Right hindlimb (tissue), 1 donor: ENCODE measurements around the gene TPST2.

Experiments used
- DNase-seq: peaks from one replicate; pipeline ENCODE4 v3.0.0-alpha.2; 2018

Gene TPST2

DNA sequence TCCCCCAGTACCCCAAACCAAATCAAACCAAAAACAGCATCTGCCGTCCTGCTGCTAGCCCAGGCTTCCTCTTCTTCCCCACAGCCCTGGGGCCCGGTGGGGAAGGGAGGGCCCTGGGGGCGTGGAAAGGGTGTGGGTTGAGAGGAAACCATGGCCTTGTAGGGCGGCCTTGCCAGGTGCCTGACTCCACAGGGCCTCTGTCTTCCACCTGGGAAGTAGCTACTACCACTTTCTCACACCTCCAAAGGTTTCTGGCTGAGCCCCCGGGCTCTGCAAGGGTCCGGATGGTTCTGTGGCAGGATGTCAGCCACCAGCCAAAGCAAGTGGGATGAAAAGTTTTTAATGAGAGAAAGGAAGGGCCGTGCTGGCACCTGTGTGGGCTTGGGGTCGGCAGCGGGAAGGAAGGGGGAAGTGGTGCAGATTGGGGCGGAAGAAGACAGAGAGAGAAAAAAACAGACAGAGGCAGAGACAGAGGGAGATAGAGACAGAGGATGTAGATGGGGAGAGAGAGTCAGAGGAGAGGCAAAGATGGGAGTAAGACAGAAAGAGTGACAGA is 10.5 kb downstream of the TPST2 start:
- DNase-seq = no peak

DNA sequence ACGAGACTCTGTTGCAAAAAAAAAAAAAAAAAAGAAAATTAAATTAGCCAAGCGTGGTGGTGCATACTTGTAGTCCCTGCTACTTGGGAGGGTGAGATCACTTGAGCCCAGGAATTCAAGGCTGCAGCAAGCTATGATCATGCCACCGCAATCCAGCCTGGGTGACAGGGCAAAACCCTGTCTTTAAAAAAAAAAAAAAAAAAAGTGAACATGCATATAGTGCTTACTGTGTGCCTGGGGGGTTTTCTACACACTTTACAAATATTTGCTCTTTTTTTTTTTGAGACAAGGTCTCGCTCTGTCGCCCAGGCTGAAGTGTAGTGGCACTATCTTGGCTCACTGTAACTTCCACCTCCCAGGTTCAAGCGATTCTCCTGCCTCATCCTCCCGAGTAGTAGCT is 12.9 kb downstream of the TPST2 start:
- DNase-seq = no peak

DNA sequence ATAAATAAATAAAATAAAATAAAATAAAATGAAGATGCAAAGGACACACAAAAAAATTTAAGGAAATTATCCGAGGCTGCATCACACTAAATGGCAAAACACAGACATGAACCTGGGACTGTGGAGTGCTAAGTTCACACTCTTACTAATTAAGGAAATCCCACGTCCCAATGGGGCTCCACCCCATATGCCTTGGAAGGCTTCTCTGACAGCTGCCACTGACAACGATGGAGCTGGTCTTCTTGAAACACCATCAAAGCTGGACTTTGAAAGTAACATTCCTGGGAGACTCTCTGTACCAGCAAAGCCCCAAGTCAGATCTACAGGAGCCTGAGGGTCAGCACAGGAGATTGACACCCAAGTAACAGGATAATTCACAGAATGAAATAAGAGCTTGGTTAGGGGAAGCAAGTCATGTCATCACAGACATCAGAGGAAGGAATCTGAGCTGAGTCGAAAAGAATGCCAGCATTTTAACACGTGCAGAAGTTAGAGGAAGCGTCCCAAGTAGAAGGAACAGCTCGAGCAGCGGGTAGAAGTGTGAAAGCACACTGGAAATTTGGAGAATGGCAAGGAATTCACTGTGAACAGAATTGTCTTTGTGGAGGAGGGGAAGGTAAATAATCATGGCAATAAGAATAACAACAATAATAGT is 13.8 kb downstream of the TPST2 start:
- no peak for DNase-seq

DNA sequence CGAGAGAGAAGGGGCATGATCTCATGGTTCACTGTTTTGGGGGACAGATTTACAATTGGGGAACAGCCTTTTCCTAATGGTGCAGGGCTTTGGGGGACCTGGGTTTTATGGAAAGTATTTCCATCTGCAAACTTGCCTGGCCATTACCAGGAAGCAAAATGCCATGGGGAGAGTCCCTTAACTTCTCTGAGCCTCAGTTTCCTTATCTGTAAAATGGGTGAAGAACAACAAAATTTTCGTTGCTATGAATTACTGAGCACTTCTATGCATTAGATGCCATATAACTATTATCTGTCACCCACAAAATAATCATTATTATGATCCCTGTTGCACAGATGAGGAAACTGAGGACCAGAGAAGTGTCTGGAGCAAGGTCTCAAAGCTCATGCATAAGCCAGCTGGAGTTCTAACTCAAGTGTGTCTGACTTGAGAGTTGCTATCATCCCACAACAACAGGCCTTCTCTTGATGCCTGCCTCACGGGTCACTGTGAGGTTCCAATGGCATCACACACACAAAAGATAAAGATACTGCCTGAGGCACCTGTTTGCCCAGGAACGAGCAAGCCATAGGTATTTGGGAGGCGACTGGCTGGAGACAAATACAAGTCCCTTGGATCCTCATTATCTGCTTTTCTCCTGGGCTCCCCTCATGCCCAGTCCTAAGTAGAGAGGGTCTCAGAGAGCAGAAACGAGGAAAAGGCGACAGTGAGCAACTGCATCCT is 15.8 kb downstream of the TPST2 start:
- DNase-seq = no peak

DNA sequence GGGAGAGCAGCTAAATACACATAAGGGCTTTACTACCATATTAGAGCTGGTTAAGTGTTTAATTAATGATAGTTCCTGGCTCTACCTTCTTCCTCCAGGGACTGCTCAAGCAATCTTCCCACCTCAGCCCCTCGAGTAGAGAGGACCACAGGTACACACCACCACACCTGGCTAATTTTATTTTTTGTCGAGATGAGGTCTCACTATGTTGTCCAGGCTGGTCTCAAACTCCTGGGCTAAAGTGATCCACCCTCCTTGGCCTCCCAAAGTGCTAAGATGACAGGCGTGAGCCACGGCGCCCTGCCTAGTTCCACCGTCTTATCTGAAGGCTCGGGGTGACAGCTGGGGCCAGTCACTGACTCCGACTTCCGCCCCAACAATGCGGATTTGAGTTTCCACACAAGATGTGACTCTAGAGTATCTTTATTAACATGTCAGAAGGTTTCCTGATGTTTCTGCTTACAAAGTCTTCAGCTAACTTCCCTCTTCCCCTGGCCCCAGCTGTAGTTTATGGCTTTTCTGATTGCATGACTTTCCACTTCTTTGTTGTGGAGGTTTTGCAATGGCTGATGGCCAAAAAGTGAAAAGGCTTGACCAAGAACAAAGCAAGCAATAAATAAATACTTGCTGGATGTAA is 16.8 kb downstream of the TPST2 start:
- no peak for DNase-seq

DNA sequence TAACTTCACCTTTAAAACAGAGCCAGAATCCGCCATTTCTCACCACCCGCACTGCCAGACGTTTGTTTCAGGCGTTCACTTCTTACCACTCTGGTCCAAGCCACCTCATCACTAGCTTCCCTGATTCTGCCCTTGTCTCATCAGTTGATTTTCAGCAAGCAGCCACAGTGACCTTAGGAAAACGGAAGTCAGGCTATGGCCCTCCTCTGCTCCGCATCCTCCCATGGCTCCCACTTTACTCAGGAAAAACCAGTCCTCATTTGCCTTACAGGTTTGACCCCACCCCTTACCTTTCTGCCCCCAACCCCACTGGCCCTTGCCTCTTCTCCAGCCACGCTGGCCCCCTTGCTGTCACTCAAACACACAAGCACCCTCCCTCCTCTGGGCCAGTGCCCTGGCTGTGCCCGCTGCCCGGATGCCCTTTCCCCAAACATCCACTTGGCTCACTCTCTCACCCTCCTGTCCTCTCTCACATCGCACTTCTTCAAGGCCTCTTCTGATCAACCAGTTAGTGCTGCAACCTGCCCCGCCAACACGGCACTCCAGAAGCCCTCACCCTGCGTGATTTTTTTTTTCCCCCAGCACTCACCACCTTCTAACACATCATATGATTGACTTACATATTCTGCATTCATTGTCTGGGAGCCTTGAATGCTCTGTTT is 18.9 kb downstream of the TPST2 start:
- DNase-seq = no peak

DNA sequence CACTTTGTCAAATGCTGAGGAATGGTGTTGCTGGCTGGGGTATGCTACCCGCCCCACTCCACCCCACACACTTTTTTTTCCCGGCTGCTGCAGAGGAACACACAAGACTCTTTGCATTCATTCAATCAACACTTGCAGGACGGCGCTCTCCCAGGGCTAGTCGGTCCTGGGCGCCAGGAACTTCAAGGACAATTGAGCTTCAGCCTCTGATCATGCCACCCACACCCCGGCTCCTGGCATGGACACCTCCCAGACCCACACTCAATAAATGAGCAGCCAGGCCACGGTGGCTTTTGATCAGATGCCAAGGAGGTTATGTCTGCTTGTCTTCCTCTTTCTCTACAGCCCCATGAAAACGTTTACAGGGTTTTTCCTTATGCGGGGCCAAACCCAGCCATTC is 19.8 kb downstream of the TPST2 start:
- no peak for DNase-seq

DNA sequence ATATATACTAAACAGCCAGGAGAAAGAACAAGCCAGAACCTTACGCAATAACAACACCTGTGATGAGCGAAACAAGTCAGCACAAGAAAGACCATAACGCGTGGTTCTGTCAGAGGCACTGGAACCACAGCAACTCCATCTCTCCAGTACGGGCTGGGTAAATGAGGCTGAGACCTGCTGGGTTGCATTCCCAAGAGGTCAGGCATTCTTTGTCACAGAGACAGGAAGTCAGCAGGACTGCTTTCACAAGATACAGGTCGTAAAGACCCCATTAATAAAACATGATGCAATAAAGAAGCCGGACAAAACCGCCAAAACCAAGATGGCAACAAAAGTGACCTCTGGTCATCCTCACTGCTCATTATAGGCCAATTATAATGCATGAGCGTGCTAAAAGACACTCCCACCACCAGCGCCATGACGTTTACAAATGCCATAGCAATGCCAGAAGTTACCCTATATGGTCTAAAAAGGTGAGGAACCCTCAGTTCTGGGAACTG is 21.7 kb downstream of the TPST2 start:
- no peak for DNase-seq

DNA sequence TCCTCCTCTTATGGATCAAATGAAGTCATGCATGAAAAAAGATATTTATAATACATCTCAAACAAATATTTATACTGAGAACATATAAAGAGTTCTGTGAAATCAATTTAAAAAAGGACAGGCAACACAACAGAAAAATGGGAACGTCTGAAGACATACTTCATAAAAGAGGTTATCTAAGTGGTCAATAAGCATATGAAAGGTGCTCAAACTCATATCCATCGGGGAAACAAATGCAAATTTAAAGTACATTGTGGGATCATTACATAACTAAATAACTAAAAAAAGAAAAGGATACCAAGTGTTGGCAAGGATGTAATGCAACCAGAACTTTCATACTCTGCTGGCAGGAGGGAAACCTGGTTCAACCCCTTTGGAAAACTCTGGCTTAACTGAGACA is 22.3 kb downstream of the TPST2 start:
- DNase-seq = no peak

DNA sequence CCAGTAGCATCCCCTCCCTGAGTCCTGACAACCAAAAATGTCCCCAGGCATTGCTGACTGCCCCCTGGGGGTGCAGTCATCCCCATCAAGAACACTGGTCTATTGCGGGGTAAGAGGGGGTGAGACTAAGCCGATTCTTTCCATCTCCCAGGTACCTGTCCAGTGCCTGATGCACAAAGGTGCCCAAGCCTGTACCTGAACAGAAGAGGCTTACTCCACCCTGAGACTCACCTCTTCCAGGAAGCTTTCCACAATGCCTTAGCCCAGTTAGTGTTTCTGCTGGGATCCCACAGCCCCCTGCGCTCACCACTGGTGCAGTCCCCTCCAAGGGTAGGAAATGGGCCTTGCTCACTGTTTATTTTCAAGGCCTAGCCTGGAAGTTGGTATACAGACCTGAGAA is 22.9 kb downstream of the TPST2 start:
- no peak for DNase-seq

DNA sequence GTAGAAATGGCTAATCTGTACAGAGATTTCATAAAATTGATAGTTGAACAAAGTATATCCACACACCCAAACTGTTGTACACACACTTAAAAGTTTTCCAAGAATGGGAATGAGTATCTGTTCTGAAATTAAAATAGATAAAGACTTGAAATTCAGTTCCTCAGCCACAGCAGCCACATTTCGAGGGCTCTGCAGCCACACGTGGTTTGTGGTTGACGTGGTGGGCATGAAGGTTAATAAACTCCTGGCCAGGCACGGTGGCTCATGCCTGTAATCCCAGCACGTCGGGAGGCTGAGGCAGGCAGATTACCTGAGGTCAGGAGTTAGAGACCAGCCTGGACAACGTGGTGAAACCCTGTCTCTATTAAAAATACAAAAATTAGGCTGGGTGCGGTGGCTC is 24.0 kb downstream of the TPST2 start:
- no peak for DNase-seq

DNA sequence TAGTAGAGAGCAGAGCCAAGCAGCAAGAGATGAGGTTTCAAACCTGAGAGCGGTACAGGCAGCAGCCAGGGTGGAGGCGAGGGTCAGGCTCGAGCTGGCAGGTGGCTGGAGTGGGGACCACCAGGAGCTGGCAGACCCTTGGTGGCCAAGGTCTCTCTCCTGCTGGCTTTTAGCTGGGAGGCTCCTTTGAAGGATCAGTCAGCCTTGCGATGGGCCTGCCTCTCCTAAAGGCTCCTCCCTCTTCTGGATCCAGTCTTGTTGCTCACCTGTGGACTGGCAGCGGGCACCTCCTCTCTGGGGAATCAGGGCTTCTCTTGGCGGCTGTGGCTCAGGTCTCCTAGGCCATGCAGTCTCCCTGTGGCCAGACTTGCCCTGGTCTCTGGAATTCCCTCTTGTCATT is 24.8 kb downstream of the TPST2 start:
- no peak for DNase-seq

DNA sequence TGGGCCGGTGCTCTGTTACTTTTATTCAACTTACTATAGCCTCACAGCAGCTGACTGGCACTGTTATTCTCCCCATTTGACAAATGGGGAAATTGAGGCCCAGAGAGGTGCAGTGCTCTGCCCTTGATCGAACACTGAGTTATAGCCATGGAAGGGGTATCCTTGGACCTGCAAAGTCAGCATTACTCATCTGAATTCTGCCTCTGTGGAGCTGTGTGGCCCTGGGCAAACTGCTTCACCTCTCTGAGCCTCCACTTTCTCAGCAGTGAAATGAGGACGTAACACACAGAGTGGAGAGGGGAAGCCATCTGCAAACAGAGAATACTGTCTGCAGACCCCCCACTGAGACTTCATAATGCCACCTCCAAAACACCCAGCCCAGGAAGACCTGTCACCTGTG is 25.3 kb downstream of the TPST2 start:
- DNase-seq = no peak

DNA sequence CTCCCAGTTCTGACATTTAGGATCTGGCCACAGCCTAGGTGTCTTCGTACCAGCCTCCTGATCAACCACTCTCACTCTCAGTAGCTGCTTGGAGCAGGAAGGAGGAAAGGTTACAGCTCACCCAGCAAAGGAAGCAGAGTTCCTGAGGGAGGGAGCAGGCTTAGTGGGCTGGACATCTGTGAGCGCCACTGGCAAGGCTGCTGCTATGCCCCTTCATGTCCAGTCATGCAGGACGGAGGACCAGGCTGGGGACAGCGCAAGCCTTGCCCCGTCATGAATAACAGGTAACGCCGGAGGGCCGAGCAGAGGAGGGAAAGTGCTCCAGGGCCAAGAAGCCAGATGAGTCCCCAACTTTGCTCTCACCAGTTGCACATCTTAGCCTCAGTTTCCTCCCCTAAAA is 25.8 kb downstream of the TPST2 start:
- DNase-seq = no peak

DNA sequence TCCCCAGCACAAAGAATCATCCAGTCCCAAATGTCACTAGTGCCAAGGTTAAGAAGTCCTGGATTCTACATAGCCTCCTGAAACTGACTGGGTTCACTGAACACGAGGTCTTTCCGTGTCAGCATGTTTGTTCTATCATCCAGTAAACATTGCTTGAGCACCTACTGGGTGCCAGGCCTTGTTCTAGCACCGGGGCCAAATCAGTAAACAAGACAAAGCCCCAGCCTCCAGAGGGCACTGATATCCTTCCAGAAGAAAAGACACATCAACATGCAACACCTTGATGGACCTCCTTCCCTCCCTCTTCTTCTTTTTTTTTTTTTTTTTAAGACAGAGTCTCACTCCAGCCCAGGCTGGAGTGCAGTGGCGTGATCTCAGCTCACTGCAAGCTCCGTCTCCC is 26.9 kb downstream of the TPST2 start:
- DNase-seq = no peak

DNA sequence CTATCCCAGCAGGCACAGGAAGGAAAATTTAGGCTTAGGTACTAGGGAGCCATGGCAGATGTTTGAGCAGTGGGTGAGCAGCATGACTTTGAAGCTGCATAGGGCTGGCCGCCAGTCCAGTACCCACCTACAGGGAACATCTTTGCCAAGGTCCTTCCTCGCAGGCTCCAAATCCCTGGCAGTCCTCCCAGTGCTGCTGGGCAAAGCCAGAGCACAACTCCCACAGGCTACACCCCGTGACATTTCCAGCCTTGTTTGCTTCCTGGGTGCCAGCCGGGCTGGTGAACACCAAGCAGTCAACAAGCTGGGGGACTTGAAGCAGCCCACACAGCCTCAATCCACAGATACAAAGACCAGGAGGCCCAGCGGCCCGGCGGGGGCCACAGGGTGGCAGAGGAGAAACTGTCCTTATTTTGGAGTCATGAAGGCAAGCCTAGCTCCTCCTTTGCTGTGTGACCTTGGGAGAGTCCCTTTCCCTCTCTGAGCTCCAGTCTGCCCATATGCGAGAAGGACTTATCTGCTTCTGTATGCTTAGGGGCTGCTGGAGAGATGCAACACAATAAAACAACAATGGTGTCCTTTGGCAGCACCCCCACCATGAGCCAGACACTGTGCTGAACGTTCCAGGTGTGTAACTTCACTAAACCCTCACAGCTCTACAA is 28.0 kb downstream of the TPST2 start:
- DNase-seq = no peak

DNA sequence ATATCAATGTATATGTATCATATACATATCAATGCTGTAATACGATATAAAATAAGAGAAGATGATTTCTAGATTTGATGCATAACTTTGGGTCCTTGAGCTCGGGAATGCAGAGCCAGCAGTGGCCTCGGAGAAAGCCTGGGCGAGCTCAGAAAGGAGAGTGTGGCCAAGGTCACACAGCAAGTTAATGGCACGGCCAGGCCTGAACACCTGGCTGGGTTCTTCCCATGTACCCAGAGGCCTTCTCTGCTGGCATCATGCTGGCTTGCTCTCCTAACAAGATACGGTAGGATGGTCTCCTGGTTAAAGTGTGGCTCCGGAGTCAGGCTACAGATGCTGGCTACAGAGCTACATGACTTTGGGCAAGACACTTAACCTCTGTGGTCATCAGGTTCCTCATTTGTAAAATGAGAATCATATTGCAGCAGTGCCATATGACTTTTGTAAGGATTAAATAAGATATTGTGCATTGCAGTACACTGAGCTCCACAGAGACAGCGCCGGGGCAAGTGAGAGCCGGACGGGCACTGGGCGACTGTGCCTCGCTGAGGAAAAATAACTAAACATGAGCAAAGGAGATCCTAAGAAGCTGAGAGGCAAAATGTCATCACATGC is 29.9 kb downstream of the TPST2 start:
- DNase-seq = no peak

DNA sequence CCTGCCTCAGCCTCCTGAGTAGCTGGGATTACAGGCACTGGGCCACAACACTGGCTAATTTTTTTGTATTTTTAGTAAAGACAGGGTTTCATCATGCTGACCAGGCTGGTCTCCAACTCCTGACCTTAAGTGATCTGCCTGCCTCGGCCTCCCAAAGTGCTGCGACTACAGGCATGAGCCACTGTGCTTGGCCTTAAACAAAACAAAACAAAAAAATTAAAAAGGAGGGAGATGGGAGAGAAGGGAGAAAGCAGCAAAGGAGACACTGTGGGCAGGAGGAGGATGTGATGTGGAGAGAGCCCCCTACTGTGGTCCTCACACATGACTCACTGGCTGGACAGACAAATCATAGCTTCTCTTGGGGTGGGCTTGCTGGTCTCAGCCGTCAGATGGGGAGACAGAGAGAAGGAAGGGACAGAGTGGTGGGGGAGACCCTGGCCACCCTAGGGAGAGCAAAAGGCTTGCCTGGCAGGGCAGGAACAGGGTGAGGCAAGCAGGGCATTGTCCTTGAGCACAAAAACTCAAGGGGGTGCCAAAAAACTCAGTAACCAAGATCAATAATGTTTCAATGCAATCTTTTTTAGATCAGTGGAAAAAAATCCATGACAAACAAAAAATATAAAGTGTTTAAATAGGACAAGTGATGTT is 31.6 kb downstream of the TPST2 start:
- no peak for DNase-seq

DNA sequence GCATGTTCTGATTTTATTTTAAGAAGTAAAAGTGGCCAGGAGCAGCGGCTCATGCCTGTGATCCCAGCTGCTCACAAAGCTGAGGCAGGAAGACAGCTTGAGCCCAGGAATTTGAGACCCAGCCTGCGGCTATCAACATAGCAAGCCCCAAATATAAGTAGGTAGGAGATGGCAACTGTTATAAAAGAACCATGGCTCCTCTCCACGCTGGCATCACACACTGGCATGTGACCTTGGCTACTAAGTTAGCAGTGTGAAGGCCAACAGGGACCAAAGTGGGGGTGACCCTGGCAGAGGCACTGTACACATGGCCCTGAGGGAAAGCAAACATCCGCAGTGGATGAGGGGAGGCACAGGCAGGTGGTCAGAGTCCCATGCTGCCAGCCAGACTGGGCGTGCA is 33.0 kb downstream of the TPST2 start:
- no peak for DNase-seq

DNA sequence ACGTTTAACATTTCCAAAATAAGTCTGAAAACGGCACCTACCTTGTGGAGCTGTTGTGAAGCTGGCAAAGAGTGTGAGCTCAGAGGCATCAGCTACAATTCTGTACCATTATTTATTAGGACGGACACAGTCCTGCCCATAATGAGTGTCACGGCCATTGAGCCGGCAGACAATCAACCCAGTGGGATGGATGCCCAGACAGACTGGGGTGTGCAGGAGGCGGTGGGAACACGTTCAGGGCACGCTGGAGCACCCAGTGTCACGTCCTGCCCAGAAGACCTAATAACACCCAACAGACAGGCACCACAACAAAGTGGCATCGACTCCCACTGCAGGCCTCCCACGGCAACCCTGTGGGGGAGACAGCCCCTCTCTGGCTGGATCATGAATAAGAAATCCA is 34.5 kb downstream of the TPST2 start:
- no peak for DNase-seq

DNA sequence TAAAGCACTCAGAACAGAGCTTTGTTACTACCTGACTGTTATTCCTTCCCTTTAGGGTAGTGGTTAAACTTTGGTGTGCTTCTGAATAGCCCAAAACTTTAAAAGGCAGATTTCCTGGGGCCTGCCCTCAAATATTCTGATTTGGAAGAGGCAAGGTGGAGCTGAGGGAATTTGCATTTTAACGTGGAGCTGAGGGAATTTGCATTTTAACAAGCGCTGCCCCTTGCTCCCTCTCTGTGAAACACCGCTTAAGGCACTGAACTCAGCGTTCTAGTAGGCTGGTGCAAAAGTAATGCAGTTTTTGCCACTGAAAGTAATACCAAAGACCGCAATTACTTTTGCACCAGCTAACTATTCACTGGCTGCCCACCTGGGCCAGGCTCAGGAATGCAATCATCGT is 35.0 kb downstream of the TPST2 start:
- no peak for DNase-seq
